CMK (cell line): ENCODE results near the gene SDHAF3.

Source experiments
- DNase-seq: peaks from one replicate; pipeline ENCODE4 v3.0.0-alpha.2; 2010; ENCODE audit warnings: low read depth

The SDHAF3 gene

DNA sequence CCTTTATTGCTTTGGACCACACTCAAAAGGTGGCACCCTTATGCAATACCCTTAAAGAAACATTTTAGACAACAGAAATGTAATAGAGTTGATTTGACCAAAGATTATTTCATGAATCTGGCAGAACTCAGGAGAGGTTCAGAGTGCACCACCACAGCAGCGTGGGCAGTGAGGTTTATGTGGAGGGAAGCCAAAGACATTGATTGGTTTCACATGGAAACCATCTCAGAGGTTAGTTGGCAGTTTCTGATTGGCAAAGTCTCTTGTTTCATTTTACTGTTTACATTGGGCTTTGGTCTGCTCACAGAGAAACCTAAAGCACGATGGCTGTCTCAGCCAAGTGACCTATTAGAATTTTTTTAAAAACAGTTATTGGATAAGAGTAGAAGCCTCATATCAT, 101.3 kb downstream of the SDHAF3 start:
- no peak for DNase-seq

DNA sequence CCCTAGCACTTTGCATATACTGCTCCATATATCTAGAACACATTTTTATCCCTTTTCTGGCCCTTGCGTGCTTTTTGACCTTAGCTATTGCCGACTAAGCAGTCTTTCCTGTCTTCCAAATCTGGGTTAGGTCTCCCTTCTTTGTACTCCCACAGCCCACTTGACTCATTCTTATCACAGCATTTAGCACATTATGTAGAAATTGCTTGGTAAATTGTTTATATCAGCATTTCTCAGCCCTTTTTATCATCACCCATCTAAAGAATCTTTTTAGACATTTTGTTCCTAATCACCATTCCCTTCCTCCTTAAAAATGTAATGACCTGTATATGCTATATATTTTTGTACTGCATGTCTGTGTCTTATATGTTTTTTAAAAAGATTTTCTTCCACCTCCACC, 101.7 kb downstream of the SDHAF3 start:
- DNase-seq, result no peak

DNA sequence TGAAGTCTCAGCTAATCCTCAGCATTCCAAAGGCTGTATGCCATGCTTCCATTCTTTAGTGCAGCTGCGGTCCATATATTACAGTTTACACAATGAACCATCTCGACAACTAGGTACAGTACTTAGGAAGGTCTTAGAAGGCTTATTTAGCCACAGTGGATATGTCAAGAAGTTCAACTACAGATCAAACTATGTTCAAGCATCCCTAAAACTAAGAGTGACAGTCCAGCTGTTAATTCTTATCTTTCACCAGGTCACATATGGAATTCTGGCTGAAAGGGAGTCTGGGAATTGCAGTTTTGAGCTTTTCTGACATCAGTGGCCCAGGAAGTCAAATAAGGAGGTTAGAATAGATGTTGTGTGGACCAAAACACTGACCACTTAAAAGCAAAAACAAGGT, 106.8 kb downstream of the SDHAF3 start:
- DNase-seq, result no peak

DNA sequence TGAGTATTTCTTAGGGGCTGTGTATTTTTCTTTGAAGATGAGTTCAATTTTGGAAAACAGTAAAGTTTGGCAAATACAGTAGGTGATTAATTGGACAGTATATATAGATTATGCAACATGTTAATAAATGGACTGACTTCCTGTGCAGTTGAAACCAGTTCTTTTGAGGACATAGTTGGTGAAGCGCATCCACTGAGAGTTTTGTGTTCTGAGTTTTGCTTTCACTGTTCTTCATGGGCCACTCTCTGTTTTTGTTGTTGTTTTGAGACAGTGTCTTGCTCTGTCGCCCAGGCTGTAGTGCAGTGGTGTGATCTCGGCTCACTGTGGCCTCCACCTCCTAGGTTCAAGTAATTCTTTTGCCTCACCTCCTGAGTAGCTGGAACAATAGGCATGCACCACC, 109.0 kb downstream of the SDHAF3 start:
- no peak for DNase-seq
